Right ventricle myocardium superior (tissue), 1 donor: ENCODE results near the gene ALDH1A2. TPM values are rescaled to one million over a fixed set of nuclear protein-coding genes. Genes with fewer than 3 reads are reported as not detected.
"Not testable (repeated sequence)": the region's sequence is repeated elsewhere in the genome, so short reads cannot be mapped to it uniquely, and the experiment has no call there.

Experiments used
- ATAC-seq: fragments of 200-7000 bp; cut with Tn5 transposase; one replicate; pipeline ENCODE4 v1.9.1; 2020; ENCODE audit warnings: mild to moderate bottlenecking; ENCODE audit not compliant: poor library complexity
- DNase-seq: peaks from one replicate; pipeline ENCODE4 v3.0.0-alpha.2; 2020
- intact Hi-C: fragments of 100-400 bp; cut with DNase I; formaldehyde crosslinking; loops from one replicate; pipeline ENCODE4 v1.11.2; 2022
- long read RNA-seq: library from polyadenylated mRNA; unstranded; transcript quantifications from one replicate; pipeline ENCODE4 v2.0.0, GENCODE V29; 2021
- total RNA-seq: library from RNA; stranded (reverse); fragmentation: NEBNext Ultra II Directional; extraction: Animal tissue kit (Norgen Biotek cat#: 25700); gene quantifications from one replicate; pipeline ENCODE4 v1.2.1, GENCODE V29; 2021
- donor health status: DM: no; HTN: yes; CAD: no; lungs with severe emphysema.

ALDH1A2 gene
- 9.7 TPM for total RNA-seq
- long read RNA-seq, full-length matches to known transcripts, result 21 of 27 reads
- long read RNA-seq, partial matches to known transcripts, result 1 of 27 reads
- long read RNA-seq, other reads (novel, unspliced or antisense), result 5 of 27 reads

DNA sequence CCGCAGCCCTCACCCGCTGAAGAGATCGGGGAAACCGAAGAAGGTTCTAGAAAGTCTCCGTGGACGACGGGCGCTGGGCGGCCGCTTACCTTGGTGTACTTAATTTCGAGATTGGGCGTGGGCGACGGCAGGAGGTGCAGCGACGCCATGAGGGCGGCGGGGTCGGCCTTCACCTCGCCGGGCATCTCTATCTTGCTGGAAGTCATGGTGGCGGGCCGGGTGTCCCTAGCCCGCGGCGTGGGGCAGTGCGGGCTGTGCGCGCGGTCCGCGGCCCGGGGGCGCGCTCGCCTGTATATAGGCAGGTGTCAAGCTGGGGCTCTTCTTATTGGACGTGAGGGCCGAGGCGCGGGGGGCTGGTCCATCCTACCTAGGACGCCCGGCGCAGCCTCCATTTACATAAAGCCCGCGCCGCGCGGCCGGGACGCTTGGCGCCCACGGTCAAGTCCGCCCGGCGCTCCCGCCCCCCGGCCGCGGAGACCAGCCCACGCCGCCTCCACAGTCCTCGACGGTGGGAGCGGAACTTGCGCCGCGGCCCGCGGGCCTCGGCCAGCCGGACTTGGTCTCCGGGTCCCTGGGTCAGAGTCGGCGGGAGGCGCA lies at the start of gene ALDH1A2:
Gene ALDH1A2, minus strand, starts transcription at position 267 of the 597 bp plus-strand sequence. Its CDS starts 61 bp downstream, at position 206.
- intact Hi-C loops, result loop anchor here (5.0 kb wide), 2 partner anchors 198 to 313 kb away; no protein-coding TSS in a partner anchor
- ATAC-seq (peak; percentile 63), DNase-seq (peak; percentile 67)

DNA sequence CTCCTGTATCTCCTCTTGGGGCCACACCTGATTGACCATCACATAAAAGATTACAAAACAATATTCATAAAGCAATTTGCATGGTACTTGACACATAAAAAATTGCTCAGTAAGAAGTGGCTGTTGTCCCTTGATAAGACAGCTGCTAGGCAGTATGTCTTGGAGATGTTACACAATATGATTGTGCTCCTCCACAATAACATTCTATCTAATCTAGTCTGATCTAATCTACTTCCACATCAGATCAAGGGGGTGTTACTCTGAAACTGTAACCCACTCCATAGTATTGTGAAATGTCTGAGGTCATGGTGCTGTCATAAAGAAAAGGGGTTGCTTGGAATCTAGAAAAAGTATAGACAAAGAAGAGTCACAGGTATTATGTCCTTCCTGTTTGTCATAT lies 49.3 kb upstream of the ALDH1A2 start:
- no peak for ATAC-seq
- intact Hi-C loops, result loop anchor here (5.0 kb wide), 1 partner anchor 67 kb away; no protein-coding TSS in a partner anchor

DNA sequence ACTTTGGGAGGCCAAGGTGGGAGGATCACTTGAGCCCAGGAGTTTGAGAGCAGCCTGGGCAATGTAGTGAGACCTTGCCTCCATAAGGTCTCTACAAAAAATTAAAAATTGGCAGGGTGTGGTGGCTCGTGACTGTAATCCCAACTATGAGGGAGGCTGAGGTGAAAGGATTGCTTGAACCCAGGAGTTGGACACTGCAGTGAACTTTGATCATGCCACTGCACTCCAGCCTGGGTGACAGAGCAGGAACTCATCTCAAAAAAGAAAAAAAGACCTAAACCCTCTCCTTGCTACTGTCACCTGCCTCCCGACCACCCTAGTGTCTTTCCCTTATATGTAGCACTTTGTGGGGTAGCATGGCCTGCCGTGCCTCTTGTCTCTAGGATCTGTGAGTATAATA lies 48.9 kb upstream of the ALDH1A2 start:
- DNase-seq (no peak), ATAC-seq (no peak)
- intact Hi-C loops, result no loop called here

More for the DNA sequence above, 49.3 kb upstream of the ALDH1A2 start:
- DNase-seq, result no peak

DNA sequence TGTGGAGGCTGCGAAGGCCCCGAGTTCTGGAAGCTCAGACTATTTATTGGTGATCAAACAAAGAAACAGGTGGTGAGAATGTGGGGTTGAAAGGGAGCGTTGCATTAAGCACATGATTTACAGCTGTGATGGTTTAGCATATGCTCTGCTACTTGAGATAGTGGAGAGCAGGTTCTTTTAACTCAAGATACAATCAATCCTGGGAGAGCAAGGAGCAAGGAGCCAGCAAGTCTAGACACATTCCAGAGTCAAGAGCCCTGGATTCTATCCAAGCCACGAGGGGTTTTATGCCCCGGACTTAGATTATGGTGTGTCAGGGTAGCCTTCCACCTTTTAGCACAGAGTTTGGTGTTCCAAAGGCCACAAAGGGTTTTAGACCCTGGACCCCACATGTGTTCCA lies 47.8 kb upstream of the ALDH1A2 start:
- DNase-seq, ATAC-seq, intact Hi-C loops: not testable (repeated sequence)

DNA sequence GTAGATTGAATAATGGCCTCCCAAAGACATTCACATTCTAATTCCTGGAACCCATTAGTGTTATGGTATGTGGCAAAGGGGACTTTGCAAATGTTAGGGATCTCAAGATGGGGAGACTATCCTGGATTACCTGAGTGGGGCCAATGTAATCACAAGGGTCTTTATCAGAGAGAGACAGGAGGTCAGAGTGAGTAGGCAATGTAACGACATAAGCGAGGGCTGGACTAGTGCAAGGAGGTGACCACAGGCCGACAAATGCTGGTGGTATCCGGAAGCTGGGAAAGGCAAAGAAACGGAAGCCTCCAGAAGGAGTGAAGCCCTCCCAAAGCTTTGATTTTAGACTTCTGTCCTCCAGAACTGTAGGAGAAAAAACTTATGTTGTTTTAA lies 46.2 kb upstream of the ALDH1A2 start:
- ATAC-seq (no peak), DNase-seq (no peak)
- intact Hi-C loops, result no loop called here

DNA sequence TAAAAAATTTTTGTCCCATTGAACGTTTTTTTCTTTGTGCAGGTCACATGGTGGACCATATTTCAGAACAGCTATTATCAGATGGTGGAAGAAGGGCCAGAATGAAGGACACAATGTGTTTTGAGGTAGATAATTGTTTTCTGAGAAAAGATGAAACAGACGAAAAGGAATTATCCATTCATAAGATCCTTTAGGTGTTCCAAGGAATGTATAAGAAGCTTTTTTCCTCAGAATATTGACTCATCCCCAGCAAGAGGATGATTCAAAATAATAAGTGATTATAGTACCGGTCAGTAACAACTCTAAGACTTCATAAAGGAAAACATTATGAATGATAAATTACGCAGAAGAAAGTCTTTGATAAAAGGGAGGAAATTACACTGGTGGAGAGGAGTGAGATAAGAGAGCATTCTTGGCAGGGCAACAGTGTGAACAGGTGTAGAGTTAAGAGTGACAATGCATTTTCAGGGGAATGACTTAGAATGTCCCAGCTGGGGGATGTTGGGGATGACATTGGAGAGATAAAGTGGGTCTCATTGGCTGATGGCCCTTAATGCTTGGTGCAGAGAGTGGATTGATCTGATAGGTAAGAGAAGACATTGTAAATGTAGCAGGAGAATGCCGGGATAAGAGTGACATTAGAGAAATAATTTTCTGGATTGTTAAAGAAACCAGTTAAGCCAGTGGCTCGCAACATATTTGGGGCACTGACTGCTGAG lies 45.6 kb upstream of the ALDH1A2 start:
- intact Hi-C loops, result no loop called here
- ATAC-seq (no peak), DNase-seq (no peak)

DNA sequence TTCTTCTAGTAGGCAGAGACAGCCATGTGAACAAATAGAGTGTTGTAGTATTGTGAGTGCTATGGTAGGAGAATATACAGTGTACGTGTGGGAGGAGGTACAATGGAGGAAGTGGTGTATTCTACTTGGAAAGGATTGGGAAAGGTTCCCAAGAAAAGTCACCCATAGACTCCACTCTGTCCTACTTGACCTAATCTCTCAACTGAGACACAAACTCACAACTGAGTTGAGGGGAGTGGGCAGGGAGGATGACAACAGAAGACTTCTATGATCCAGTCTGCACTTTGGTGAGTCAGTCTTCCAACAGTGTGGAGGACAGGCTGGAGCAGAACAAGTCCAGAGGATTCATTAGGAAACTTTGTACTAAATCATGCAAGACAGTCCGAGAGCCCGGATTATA lies 43.9 kb upstream of the ALDH1A2 start:
- intact Hi-C loops, result no loop called here
- no peak for ATAC-seq
- no peak for DNase-seq

DNA sequence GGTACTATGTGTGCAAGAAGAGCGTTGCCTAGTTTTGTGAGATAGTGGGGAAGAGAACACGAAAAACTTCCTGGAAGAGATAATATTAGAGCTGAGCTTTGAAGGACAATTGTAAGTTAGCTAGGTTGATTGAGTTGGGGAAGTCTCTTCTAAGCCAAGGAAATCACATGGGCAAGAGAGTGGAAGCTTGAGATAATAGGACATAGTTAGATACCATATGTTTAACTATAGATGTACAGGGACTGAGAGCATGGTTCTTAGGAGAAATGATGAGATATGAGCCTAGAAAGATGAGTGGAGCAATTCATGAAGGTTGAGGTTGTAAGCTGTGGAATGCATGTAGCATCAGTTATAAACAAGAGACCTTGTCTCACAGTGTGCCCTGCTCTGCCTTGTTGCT lies 42.6 kb upstream of the ALDH1A2 start:
- ATAC-seq (no peak), DNase-seq (no peak)
- intact Hi-C loops, result no loop called here

DNA sequence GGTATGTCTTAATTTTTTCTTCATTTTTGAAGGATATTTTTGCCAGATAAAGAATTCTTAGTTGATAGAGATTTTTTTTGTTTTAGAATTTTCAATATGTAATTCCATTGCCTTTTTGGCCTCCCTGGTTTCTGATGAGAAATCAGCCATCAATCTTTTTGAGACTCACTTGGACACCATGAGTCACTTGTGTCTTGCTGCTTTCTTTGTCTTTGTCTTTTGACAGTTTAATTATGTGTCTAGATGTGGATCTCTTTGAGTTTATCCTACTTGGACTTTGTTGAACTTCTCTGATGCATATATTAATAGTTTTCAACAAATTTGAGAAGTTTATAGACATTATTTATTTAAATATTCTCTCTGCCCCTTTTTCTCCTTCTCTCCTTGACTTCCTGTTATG lies 38.0 kb upstream of the ALDH1A2 start:
- intact Hi-C loops, result no loop called here
- ATAC-seq, result no peak
- DNase-seq, result no peak

DNA sequence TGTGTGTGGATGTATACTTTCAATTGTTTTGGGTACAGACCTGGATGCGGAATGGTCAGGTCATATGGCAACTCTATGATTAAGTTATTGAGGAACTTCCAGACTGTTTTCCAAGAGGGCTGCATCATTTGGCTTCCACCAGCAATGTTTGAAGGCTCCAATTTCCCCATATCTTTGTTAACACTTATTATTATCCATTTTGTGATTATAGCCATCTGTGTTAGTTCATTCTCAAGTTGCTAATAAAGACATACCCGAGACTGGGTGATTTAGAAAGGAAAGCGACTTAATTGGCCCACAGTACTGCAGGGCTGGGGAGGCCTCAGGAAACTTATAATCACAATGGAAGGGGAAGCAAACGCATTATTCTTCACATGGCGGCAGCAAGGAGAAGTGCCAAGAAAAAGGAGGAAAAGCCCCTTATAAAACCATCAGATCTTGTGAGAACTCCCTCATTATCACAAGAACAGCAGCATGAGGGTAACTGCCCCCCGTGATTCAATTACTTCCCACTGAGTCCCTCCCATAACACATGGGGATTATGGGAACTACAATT lies 31.1 kb upstream of the ALDH1A2 start:
- no peak for DNase-seq
- ATAC-seq, result no peak
- intact Hi-C loops, result no loop called here

DNA sequence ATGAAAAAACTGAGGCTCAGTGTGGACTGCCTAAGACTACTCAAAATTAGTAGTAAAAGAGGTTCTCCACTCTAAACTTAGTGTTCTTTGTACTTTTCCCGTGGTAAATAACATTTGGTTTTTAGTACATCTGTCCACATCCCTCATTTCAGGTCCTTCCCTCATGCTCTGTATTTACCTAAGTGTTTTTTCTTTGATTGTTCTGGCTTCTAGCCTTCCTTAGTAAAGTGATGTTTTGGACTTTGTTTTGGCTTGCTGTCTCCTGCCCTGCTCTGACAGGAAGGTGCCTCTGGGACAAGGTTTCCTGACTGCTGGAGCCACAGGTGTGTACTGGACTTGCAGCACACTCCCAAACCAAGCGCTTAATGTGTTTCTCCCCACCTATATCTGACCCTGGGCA lies 29.9 kb upstream of the ALDH1A2 start:
- no peak for DNase-seq
- no peak for ATAC-seq

DNA sequence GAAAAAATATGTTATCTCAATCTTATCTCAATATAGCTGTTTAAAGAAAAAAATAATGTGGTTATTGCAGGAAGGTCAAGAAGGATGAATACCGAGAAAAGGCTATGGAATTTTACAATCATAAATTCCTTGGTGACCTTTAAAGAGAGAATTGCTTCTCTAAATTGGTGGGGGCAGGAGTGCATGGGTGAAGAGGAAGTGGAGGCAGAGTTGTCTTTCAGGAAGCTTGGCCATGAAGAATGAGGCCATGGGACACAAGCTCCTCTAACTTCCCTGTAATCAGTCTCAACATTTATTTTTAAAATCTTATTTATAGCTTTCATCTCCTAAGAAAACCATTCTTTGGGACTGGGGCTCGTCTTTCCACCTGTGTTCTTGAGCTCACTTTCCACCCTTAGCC lies 22.4 kb upstream of the ALDH1A2 start:
- DNase-seq (no peak), ATAC-seq (no peak)
- intact Hi-C loops, result no loop called here

More for the DNA sequence above, 29.9 kb upstream of the ALDH1A2 start:
- intact Hi-C loops, result no loop called here

DNA sequence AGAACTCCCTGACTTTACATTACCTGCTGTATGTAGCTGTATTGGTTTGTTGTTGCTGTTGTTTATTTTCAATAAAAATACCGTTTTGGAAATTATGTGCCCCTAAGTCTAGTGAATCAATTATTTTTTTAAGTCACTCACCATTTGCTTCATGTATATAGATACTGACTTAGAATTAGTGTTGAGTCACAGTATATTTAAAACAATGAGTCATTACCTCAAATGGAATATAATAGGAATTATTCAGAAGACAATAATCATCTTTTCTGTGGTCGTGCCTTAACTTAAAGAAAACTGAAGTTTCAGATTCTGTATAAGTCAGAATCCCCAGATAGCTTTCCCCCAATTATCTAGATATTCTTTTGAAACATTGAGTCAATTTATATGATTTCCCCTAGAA lies 21.0 kb upstream of the ALDH1A2 start:
- DNase-seq (no peak), ATAC-seq (no peak)
- intact Hi-C loops, result no loop called here

DNA sequence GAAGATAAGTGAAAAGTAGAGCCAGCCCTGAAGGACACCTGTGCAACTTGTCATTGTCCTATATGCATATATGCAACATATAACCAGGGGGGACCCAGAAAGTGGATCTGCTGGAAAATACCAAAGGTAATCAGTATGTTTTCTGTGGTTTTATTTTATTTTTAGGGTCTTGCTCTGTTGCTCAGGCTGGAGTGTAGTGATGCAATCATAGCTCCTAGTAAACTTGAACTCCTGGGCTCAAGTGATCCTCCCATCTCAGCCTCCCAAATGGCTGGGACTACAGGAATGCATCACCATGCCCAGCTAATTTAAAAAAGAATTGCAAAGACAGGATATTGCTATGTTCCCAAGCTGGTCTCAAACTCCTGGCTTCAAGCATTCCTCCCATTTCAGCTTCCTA lies 18.0 kb upstream of the ALDH1A2 start:
- no peak for DNase-seq
- intact Hi-C loops, result no loop called here
- ATAC-seq, result no peak

DNA sequence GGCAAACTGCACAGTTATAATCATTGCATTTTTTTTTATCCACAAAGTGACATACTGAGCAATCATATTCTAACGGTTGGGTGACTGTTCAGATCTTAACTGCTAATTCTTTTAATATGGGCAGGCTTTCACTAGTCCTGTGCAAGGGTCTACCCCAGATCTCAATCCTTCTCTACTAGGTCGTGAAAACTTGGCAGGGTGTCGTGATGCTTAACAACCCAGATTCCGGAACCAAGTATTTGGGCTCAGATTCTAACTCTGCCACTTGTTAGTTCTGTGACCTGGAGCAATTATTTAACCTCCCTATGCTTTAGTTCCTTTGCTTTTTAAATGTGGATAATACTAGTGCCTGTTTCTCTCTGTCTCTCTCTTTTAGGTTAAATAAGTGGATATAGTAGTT lies 16.4 kb upstream of the ALDH1A2 start:
- DNase-seq (no peak), ATAC-seq (no peak)
- intact Hi-C loops, result no loop called here

DNA sequence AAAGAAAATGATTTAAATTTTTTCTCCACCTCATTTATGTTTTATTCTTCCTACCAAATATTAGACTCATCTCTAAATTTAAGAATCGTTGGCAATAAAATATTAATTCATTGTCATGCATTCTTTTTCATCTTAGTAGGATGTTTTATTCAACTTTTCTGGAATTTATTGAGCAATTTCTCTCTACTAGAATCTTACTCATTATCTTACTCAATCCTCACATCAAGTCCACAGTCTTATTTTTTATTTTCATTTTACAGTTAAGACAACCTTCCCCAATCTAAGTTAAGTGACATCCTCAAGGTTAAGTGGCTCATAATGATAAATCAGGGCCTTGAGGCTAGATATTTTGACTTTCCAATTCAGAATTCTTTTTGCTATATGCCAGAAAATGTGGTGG lies 15.9 kb upstream of the ALDH1A2 start:
- ATAC-seq (no peak), DNase-seq (no peak)
- intact Hi-C loops, result no loop called here

DNA sequence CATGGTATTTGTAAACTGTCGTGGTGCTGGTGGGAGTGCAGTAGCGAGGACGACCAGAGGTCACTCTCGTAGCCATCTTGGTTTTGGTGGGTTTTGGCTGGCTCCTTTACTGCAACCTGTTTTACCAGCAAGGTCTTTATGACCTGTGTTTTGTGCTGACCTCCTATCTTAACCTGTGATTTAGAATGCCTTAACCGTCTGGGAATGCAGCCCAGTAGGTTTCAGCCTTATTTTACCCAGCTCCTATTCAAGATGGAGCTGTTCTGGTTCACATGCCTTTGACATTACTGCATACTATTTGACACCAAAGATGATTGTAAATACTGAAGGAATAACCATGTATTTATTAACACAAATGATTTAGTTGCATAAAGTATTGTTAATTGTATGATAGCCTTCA lies 15.4 kb upstream of the ALDH1A2 start:
- ATAC-seq, DNase-seq, intact Hi-C loops: not testable (repeated sequence)

DNA sequence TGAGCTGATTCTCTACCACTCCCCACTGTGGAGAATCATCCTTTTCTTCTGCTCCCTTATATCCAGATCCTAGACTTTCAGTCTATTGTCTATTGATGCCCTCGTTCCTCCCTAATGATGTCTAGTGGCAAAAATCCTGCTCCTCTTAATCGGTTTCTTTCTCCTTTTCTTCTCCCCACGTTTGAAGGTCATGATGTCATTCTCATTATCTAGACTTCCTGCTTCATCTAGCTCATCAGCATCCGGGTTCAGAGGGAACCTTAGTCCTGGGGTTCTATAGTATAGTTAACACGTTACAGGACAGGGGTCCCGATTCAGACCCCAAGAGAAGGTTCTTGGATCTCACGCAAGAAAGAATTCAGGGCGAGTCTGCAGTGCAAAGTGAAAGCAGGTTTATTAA lies 14.9 kb upstream of the ALDH1A2 start:
- ATAC-seq, result no peak
- DNase-seq, result no peak
- intact Hi-C loops, result no loop called here

DNA sequence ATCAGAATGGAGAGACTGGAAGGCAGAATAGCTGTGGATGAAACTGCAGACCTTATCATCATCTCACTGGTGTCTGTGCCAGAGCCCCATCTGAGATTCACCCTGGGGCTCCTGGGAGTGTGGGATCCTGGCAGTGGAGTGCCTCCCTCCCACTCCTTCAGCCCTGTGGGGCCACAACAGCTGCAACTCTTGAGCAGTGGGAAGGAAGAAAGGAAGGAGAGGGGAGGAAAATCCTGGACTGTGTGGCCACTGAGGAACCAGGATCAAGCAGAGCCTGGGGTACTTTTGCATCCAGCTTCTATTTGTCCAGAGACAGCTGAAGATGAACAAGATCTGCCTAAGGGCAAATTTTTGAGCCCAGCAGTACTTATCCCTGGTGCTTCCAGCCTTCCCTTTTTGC lies 13.1 kb upstream of the ALDH1A2 start:
- DNase-seq (no peak), ATAC-seq (no peak)

DNA sequence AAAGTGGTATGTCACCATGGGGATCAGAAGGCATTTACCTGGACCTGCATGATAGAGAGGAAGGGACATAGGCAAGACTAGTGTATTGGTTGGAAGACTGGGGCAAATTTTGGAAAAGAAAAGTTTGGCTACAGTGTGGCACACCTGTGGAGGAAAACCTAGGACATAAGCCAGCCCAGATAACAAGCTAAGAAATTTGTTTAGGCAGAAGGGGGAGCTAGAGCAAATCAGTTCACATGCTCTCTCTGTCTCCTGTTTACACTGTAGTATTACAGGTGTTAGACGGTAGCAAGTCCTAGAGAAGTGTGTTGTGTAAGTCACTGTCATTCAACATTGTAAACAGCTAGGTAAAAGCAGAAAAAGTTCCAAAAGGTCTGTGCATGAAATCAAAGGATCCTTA lies 11.9 kb upstream of the ALDH1A2 start:
- intact Hi-C loops, result loop anchor here (10.0 kb wide), 1 partner anchor 523 kb away; no protein-coding TSS in a partner anchor
- ATAC-seq (no peak), DNase-seq (no peak)

More for the DNA sequence above, 13.1 kb upstream of the ALDH1A2 start:
- intact Hi-C loops, result loop anchor here (10.0 kb wide), 1 partner anchor 524 kb away; no protein-coding TSS in a partner anchor
